ENCODE data around the gene RNASEL.
A peak's percentile ranks its signal among the peaks of the same experiment; 100 is the strongest.

The RNASEL gene

GRCh38 chr1:182600036-182600713, 11.1 kb upstream of the RNASEL start:
- Histone ChIP-seq H3K27ac (ENCODE audit: low read length) (no peak overlapping the region), H3K9ac (ENCODE audit: low read length in 2 of 2) (no peak overlapping the region), H3K9me3 (ENCODE audit: control insufficient read depth in 2 of 2, low read length in 2 of 2) (no peaks in the 10 kb centered on the region), H3K4me3 (ENCODE audit: low read length in 2 of 2) (no peak overlapping the region), H3K27me3 (ENCODE audit: control insufficient read depth in 1 of 2, insufficient read depth in 2 of 2, low read length in 2 of 2) (no peaks in the 10 kb centered on the region), H3K4me1 (ENCODE audit: control insufficient read depth, insufficient read depth, low read length) (peaks cover 45% of the 10 kb centered on the region), H3K36me3 (ENCODE audit: control insufficient read depth in 2 of 2, insufficient read depth in 2 of 2, low read length in 2 of 2) (peaks cover 0 to 2% of the 10 kb centered on the region in 2 donors)

DNA sequence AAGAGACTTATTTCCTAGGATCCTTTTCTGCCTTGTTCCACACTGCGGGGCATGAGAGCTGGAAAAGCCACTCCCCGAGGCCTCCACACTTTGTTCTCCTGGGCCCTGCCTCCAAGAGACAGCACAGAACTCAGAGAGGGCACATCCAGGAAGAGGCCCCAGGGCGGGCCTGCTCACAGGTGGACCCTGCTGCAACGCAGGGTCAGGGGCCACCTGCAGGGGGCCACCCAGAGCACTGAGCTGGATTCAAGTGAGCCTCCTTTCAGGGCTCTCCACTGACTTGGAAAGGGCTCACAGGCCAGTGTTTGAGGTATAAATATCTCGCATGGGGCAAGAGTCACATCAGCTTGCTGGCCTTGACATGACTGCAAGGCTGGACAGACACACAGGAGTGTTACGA, 10.3 kb upstream of the RNASEL start:
- H3K4me1 ChIP-seq (ENCODE audit: control insufficient read depth, insufficient read depth, low read length), result peaks cover 41% of the 10 kb centered on the region
- no peaks in the 10 kb centered on the region for H3K9me3 ChIP-seq (ENCODE audit: control insufficient read depth in 2 of 2, low read length in 2 of 2)
- peaks cover 0 to 2% of the 10 kb centered on the region in 2 donors for H3K36me3 ChIP-seq (ENCODE audit: control insufficient read depth in 2 of 2, insufficient read depth in 2 of 2, low read length in 2 of 2)
- H3K27ac ChIP-seq (ENCODE audit: low read length), result no peak overlapping the region
- no peaks in the 10 kb centered on the region for H3K27me3 ChIP-seq (ENCODE audit: control insufficient read depth in 1 of 2, insufficient read depth in 2 of 2, low read length in 2 of 2)
- no peak overlapping the region for H3K9ac ChIP-seq (ENCODE audit: low read length in 2 of 2)
- H3K4me3 ChIP-seq (ENCODE audit: low read length in 2 of 2), result no peak overlapping the region

GRCh38 chr1:182598296-182598695, 9.2 kb upstream of the RNASEL start:
- no peak overlapping the region for H3K27ac ChIP-seq (ENCODE audit: low read length)
- no peaks in the 10 kb centered on the region for H3K27me3 ChIP-seq (ENCODE audit: control insufficient read depth in 1 of 2, insufficient read depth in 2 of 2, low read length in 2 of 2)
- peaks cover 0 to 2% of the 10 kb centered on the region in 2 donors for H3K36me3 ChIP-seq (ENCODE audit: control insufficient read depth in 2 of 2, insufficient read depth in 2 of 2, low read length in 2 of 2)
- H3K9me3 ChIP-seq (ENCODE audit: control insufficient read depth in 2 of 2, low read length in 2 of 2), result no peaks in the 10 kb centered on the region
- H3K9ac ChIP-seq (ENCODE audit: low read length in 2 of 2), result no peak overlapping the region
- H3K4me3 ChIP-seq (ENCODE audit: low read length in 2 of 2), result no peak overlapping the region
- H3K4me1 ChIP-seq (ENCODE audit: control insufficient read depth, insufficient read depth, low read length), result peaks cover 31% of the 10 kb centered on the region

- Histone ChIP-seq H3K4me3 (ENCODE audit: low read length in 2 of 2) (no peak overlapping the region), H3K27ac (ENCODE audit: low read length) (no peak overlapping the region), H3K36me3 (ENCODE audit: control insufficient read depth in 2 of 2, insufficient read depth in 2 of 2, low read length in 2 of 2) (peaks cover 0 to 2% of the 10 kb centered on the region in 2 donors), H3K9me3 (ENCODE audit: control insufficient read depth in 2 of 2, low read length in 2 of 2) (no peaks in the 10 kb centered on the region), H3K4me1 (ENCODE audit: control insufficient read depth, insufficient read depth, low read length) (peaks cover 25% of the 10 kb centered on the region), H3K27me3 (ENCODE audit: control insufficient read depth in 1 of 2, insufficient read depth in 2 of 2, low read length in 2 of 2) (no peaks in the 10 kb centered on the region), H3K9ac (ENCODE audit: low read length in 2 of 2) (no peak overlapping the region)
Observed at GRCh38 chr1:182596934-182597333, 7.9 kb upstream of the RNASEL start.

DNA sequence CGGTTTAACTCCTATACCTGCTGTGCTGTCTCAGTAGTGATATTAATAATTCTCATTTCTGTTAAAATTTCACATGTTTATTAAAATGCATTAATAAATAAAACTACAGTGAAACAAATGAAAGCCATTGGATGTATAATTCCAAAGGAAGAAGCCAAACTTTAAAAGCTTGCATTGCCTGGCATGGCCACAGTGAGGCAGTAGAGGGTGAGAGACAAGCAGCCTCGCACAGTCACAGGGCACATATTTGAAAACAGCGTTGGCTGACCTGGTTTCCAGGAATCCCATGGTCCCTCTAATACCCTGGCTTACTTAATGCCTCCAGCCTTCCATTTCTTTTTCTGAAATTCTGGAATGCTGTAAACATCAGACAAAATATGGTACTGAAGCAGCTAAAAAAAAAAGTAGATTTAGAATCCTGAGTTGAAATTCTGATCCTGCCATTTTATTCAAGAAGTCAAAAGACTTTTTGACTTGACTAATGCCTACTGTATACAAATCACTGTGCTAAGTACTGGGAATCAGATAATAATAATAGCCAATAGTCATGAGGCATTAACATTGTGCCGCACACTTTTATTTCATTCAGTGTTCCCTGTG, 6.7 kb upstream of the RNASEL start:
- Histone ChIP-seq H3K4me1 (ENCODE audit: control insufficient read depth, insufficient read depth, low read length) (peaks cover 13% of the 10 kb centered on the region), H3K9me3 (ENCODE audit: control insufficient read depth in 2 of 2, low read length in 2 of 2) (no peaks in the 10 kb centered on the region), H3K9ac (ENCODE audit: low read length in 2 of 2) (no peak overlapping the region), H3K27me3 (ENCODE audit: control insufficient read depth in 1 of 2, insufficient read depth in 2 of 2, low read length in 2 of 2) (no peaks in the 10 kb centered on the region), H3K36me3 (ENCODE audit: control insufficient read depth in 2 of 2, insufficient read depth in 2 of 2, low read length in 2 of 2) (peaks cover 0 to 2% of the 10 kb centered on the region in 2 donors), H3K4me3 (ENCODE audit: low read length in 2 of 2) (no peak overlapping the region), H3K27ac (ENCODE audit: low read length) (no peak overlapping the region)

GRCh38 chr1:182589931-182590330, 875 bp upstream of the RNASEL start:
- H3K27ac ChIP-seq (ENCODE audit: low read length), result peak overlapping the region; percentile 85
- no peaks in the 10 kb centered on the region for H3K9me3 ChIP-seq (ENCODE audit: control insufficient read depth in 2 of 2, low read length in 2 of 2)
- H3K9ac ChIP-seq (ENCODE audit: low read length in 2 of 2), result no peak overlapping the region
- no peaks in the 10 kb centered on the region for H3K27me3 ChIP-seq (ENCODE audit: control insufficient read depth in 1 of 2, insufficient read depth in 2 of 2, low read length in 2 of 2)
- H3K36me3 ChIP-seq (ENCODE audit: control insufficient read depth in 2 of 2, insufficient read depth in 2 of 2, low read length in 2 of 2), result peaks cover 0 to 2% of the 10 kb centered on the region in 2 donors
- H3K4me3 ChIP-seq (ENCODE audit: low read length in 2 of 2), result no peak overlapping the region
- H3K4me1 ChIP-seq (ENCODE audit: control insufficient read depth, insufficient read depth, low read length), result peaks cover 20% of the 10 kb centered on the region

DNA sequence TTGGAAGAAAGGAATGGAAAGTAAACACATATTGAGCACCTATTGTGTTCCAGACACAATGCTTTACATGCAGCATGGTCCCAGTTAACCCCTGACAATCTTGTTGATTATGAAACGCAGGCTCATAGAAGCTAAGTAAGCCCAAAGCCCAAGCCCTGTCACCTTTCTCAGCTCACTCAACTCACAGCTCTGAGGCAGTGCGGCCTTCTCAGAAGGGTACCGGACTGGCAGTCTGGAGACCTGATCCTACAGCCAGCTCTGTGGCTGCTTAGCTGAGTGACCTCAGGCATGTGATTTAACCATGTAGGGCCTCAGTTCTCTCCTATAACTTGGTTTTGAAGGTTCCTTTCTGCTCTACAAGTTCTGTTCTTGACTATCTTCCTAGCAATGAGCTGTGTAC, 464 bp upstream of the RNASEL start:
- H3K27ac ChIP-seq (ENCODE audit: low read length), result peak overlapping the region; percentile 85
- H3K9ac ChIP-seq (ENCODE audit: low read length in 2 of 2), result peak overlapping the region; percentile 83 to 95
- H3K4me3 ChIP-seq (ENCODE audit: low read length in 2 of 2), result peak overlapping the region; percentile 85 to 98
- H3K4me1 ChIP-seq (ENCODE audit: control insufficient read depth, insufficient read depth, low read length), result peaks cover 21% of the 10 kb centered on the region
- no peaks in the 10 kb centered on the region for H3K9me3 ChIP-seq (ENCODE audit: control insufficient read depth in 2 of 2, low read length in 2 of 2)
- H3K27me3 ChIP-seq (ENCODE audit: control insufficient read depth in 1 of 2, insufficient read depth in 2 of 2, low read length in 2 of 2), result no peaks in the 10 kb centered on the region
- peaks cover 0 to 2% of the 10 kb centered on the region in 2 donors for H3K36me3 ChIP-seq (ENCODE audit: control insufficient read depth in 2 of 2, insufficient read depth in 2 of 2, low read length in 2 of 2)

GRCh38 chr1:182587666-182588499, 1.2 kb downstream of the RNASEL start:
- Histone ChIP-seq H3K4me3 (ENCODE audit: low read length in 2 of 2) (peak overlapping the region; percentile 85 to 98), H3K27me3 (ENCODE audit: control insufficient read depth in 1 of 2, insufficient read depth in 2 of 2, low read length in 2 of 2) (no peaks in the 10 kb centered on the region), H3K9ac (ENCODE audit: low read length in 2 of 2) (peak overlapping the region; percentile 83 to 95), H3K27ac (ENCODE audit: low read length) (no peak overlapping the region), H3K36me3 (ENCODE audit: control insufficient read depth in 2 of 2, insufficient read depth in 2 of 2, low read length in 2 of 2) (peaks cover 0 to 5% of the 10 kb centered on the region in 2 donors), H3K9me3 (ENCODE audit: control insufficient read depth in 2 of 2, low read length in 2 of 2) (no peaks in the 10 kb centered on the region), H3K4me1 (ENCODE audit: control insufficient read depth, insufficient read depth, low read length) (peaks cover 25% of the 10 kb centered on the region)

GRCh38 chr1:182587093-182587492, 2.0 kb downstream of the RNASEL start:
- Histone ChIP-seq H3K27ac (ENCODE audit: low read length) (no peak overlapping the region), H3K4me3 (ENCODE audit: low read length in 2 of 2) (no peak overlapping the region), H3K36me3 (ENCODE audit: control insufficient read depth in 2 of 2, insufficient read depth in 2 of 2, low read length in 2 of 2) (peaks cover 0 to 10% of the 10 kb centered on the region in 2 donors), H3K9me3 (ENCODE audit: control insufficient read depth in 2 of 2, low read length in 2 of 2) (no peaks in the 10 kb centered on the region), H3K4me1 (ENCODE audit: control insufficient read depth, insufficient read depth, low read length) (peaks cover 25% of the 10 kb centered on the region), H3K27me3 (ENCODE audit: control insufficient read depth in 1 of 2, insufficient read depth in 2 of 2, low read length in 2 of 2) (no peaks in the 10 kb centered on the region), H3K9ac (ENCODE audit: low read length in 2 of 2) (no peak overlapping the region)

DNA sequence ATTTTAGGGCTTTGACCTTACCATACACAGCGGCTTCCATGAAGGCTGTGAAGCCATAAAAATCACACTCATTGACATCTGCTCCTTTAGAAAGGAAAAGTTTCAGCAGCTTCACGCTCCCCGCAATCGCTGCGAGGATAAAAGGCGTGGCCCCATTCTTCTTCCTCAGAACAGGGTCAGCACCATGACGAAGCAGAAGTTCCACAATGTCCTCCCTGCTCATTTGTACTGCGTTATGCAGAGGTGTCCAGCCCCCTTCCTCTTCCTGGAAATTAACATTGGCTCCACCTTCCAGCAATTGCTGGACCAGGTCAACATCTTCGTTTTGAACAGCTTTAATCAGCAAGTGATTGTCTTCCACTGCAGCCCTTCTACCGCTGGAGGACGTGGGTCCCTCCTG, 2.7 kb downstream of the RNASEL start:
- Histone ChIP-seq H3K9ac (ENCODE audit: low read length in 2 of 2) (no peak overlapping the region), H3K9me3 (ENCODE audit: control insufficient read depth in 2 of 2, low read length in 2 of 2) (no peaks in the 10 kb centered on the region), H3K27ac (ENCODE audit: low read length) (no peak overlapping the region), H3K36me3 (ENCODE audit: control insufficient read depth in 2 of 2, insufficient read depth in 2 of 2, low read length in 2 of 2) (peaks cover 0 to 15% of the 10 kb centered on the region in 2 donors), H3K4me3 (ENCODE audit: low read length in 2 of 2) (no peak overlapping the region), H3K27me3 (ENCODE audit: control insufficient read depth in 1 of 2, insufficient read depth in 2 of 2, low read length in 2 of 2) (no peaks in the 10 kb centered on the region), H3K4me1 (ENCODE audit: control insufficient read depth, insufficient read depth, low read length) (peaks cover 25% of the 10 kb centered on the region)

Data from stomach smooth muscle (tissue), 2 donors.